Measurements from ENCODE around the gene LAPTM5.

DNA sequence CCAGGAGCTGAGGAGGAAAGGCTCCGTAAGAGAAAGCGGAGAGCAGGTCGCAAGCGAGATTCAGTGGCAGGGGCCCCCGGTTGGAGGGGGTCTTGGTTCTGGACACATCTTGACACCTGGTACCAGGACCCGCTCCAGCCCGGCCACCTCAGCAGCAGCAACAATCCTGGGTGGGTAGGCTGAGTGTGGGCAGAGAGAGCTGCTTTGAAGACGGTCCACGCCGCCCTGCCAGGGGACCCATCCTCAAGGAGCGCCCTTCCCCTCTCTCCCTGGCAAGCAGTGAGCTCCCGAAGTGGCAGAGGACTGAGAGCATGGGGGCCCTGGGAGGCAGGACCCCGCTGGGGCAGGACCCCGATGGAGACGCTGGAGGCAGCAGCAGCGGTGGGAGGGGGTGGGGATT, 35.6 kb upstream of the LAPTM5 start:
- TF ChIP-seq ZBTB1 (tag by site-specific recombination; IDR thresholded peaks at IDR 0.05), result no peak
- TF ChIP-seq, protein P1, sequence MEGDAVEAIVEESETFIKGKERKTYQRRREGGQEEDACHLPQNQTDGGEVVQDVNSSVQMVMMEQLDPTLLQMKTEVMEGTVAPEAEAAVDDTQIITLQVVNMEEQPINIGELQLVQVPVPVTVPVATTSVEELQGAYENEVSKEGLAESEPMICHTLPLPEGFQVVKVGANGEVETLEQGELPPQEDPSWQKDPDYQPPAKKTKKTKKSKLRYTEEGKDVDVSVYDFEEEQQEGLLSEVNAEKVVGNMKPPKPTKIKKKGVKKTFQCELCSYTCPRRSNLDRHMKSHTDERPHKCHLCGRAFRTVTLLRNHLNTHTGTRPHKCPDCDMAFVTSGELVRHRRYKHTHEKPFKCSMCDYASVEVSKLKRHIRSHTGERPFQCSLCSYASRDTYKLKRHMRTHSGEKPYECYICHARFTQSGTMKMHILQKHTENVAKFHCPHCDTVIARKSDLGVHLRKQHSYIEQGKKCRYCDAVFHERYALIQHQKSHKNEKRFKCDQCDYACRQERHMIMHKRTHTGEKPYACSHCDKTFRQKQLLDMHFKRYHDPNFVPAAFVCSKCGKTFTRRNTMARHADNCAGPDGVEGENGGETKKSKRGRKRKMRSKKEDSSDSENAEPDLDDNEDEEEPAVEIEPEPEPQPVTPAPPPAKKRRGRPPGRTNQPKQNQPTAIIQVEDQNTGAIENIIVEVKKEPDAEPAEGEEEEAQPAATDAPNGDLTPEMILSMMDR (tag by site-specific recombination; IDR thresholded peaks at IDR 0.05), result no peak

Measured in HEK293 (cell line).